ENCODE data around the gene ARHGAP35. TPM values are rescaled to one million over a fixed set of nuclear protein-coding genes. Genes with fewer than 3 reads are reported as not detected.
A peak's percentile ranks its signal among the peaks of the same experiment; 100 is the strongest.

The ARHGAP35 gene
- total RNA-seq, 2 donors from 2014 or later, result 22.8 to 24.7 TPM

GRCh38 chr19:46838160-46838559 lies 22.6 kb upstream of the ARHGAP35 start:
- peaks cover 0 to 5% of the 10 kb centered on the region in 2 donors for H3K36me3 ChIP-seq (replicated peaks in 1 of 2; ENCODE audit: insufficient read depth in 1 of 2, low read depth in 2 of 2)

GRCh38 chr19:46839752-46840497 lies 20.9 kb upstream of the ARHGAP35 start:
- peaks cover 0 to 9% of the 10 kb centered on the region in 2 donors for H3K36me3 ChIP-seq (replicated peaks in 1 of 2; ENCODE audit: insufficient read depth in 1 of 2, low read depth in 2 of 2)
- H3K4me3 ChIP-seq, result no peak overlapping the region
- intact Hi-C loops (cut with DNase I), result loop anchor here (5.0 kb wide), 1 partner anchor 83 kb away; no protein-coding TSS in a partner anchor
- no peak for DNase-seq
- H3K4me1 ChIP-seq, result peaks cover 7% of the 10 kb centered on the region
- no peak overlapping the region for H3K27ac ChIP-seq
- TF ChIP-seq POLR2A (IDR thresholded peaks at IDR 0.05) (no peak), CTCF (IDR thresholded peaks at IDR 0.05) (no peak)
- 64 to 72% methylated on average over 12 of the region's 12 CpGs for WGBS, 2 donors
- H3K27me3 ChIP-seq, result no peaks in the 10 kb centered on the region
- no peak for ATAC-seq
- H3K9me3 ChIP-seq, result no peaks in the 10 kb centered on the region

More at GRCh38 chr19:46838160-46838559, 22.6 kb upstream of the ARHGAP35 start:
- intact Hi-C loops (cut with DNase I), result no loop called here
- H3K27ac ChIP-seq, result no peak overlapping the region
- H3K4me3 ChIP-seq, result no peak overlapping the region
- H3K27me3 ChIP-seq, result no peaks in the 10 kb centered on the region
- ATAC-seq, result no peak
- H3K9me3 ChIP-seq, result no peaks in the 10 kb centered on the region
- TF ChIP-seq POLR2A (IDR thresholded peaks at IDR 0.05), result no peak
- no peak for TF ChIP-seq CTCF (IDR thresholded peaks at IDR 0.05)
- peaks cover 7% of the 10 kb centered on the region for H3K4me1 ChIP-seq
- DNase-seq, result no peak
- 92 to 100% methylated on average over 3 to 15 of the region's 20 CpGs for WGBS, 2 donors

- Histone ChIP-seq H3K27ac (no peak overlapping the region), H3K4me3 (no peak overlapping the region), H3K36me3 (replicated peaks in 1 of 2; ENCODE audit: insufficient read depth in 1 of 2, low read depth in 2 of 2) (peaks cover 0 to 9% of the 10 kb centered on the region in 2 donors), H3K9me3 (no peaks in the 10 kb centered on the region), H3K27me3 (no peaks in the 10 kb centered on the region), H3K4me1 (peaks cover 7% of the 10 kb centered on the region)
- peak; percentile 65 for ATAC-seq
- DNase-seq, result peak; percentile 57 to 64 (median 60)
- whole genome bisulfite sequencing, 2 donors, result 15 to 17% methylated on average over 13 of the region's 13 CpGs
- TF ChIP-seq POLR2A (IDR thresholded peaks at IDR 0.05), result no peak
- peak; percentile 61 to 95 (median 75) for TF ChIP-seq CTCF (IDR thresholded peaks at IDR 0.05)
- intact Hi-C loops (cut with DNase I), result loop anchor here (5.0 kb wide), 1 partner anchor 83 kb away; no protein-coding TSS in a partner anchor
These were observed 20.3 kb upstream of the ARHGAP35 start for GRCh38 chr19:46840498-46840942.

- no peak for ATAC-seq
- WGBS, 2 donors, result 81 to 93% methylated on average over 12 of the region's 12 CpGs
- intact Hi-C loops (cut with DNase I), result loop anchor here (5.0 kb wide), 1 partner anchor 84 kb away; no protein-coding TSS in a partner anchor
These were observed 19.2 kb upstream of the ARHGAP35 start for GRCh38 chr19:46841458-46842083.

More at GRCh38 chr19:46841458-46842083, 19.2 kb upstream of the ARHGAP35 start:
- Histone ChIP-seq H3K9me3 (no peaks in the 10 kb centered on the region), H3K27ac (no peak overlapping the region), H3K27me3 (no peaks in the 10 kb centered on the region), H3K4me1 (peaks cover 7% of the 10 kb centered on the region), H3K4me3 (no peak overlapping the region), H3K36me3 (replicated peaks in 1 of 2; ENCODE audit: insufficient read depth in 1 of 2, low read depth in 2 of 2) (peaks cover 0 to 9% of the 10 kb centered on the region in 2 donors)
- no peak for DNase-seq
- TF ChIP-seq POLR2A (IDR thresholded peaks at IDR 0.05), result no peak
- TF ChIP-seq CTCF (IDR thresholded peaks at IDR 0.05), result no peak

All from body of pancreas (tissue), 4 donors.